ENCODE measurements around the gene ZFHX3.

ZFHX3 gene

GRCh38 chr16:72902206-72902605 is 145.7 kb downstream of the ZFHX3 start:
- H3K4me1 Mint-ChIP-seq, result no peaks in the 10 kb centered on the region
- H3K9me3 Mint-ChIP-seq, result no peaks in the 10 kb centered on the region
- H3K36me3 Mint-ChIP-seq, result no peaks in the 10 kb centered on the region
- no peak overlapping the region for H3K27ac Mint-ChIP-seq
- no peaks in the 10 kb centered on the region for H3K27me3 Mint-ChIP-seq
- H3K4me3 Mint-ChIP-seq, result no peak overlapping the region

GRCh38 chr16:72901000-72901627 is 146.8 kb downstream of the ZFHX3 start:
- H3K36me3 Mint-ChIP-seq, result no peaks in the 10 kb centered on the region
- H3K27me3 Mint-ChIP-seq, result no peaks in the 10 kb centered on the region
- no peaks in the 10 kb centered on the region for H3K4me1 Mint-ChIP-seq
- no peak overlapping the region for H3K4me3 Mint-ChIP-seq
- H3K27ac Mint-ChIP-seq, result no peak overlapping the region
- H3K9me3 Mint-ChIP-seq, result no peaks in the 10 kb centered on the region

DNA sequence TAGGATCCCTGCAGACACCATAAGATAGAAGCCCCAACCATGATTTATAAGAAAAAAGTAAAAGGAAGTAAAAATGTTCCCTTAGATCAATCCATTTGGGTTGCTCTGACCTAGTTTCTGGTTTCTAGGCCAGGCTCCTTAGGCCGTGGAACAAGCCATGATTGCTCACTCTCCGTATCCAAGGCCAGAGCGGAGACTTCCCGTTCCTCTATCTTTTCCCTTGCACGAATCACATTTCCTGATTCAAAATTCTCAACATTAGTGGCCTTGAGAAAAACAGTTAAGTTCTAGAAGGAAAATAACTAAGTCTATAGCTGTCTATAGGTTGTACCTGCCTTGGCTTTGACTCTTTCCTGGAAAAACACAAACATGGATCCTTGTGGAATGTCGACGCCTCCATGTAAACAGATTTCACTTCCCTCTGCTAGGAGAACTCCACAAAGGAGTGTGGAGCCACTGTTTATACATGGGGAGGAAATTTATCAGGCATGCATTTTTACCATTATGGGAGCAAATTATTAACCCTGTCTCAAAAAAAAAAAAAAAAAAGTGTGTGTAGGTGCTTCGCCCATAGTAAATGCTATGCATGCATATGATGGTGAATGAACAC is 149.6 kb downstream of the ZFHX3 start:
- H3K27ac Mint-ChIP-seq, result no peak overlapping the region
- H3K4me1 Mint-ChIP-seq, result no peaks in the 10 kb centered on the region
- H3K9me3 Mint-ChIP-seq, result no peaks in the 10 kb centered on the region
- H3K27me3 Mint-ChIP-seq, result no peaks in the 10 kb centered on the region
- no peaks in the 10 kb centered on the region for H3K36me3 Mint-ChIP-seq
- H3K4me3 Mint-ChIP-seq, result no peak overlapping the region

GRCh38 chr16:72897707-72898106 is 150.2 kb downstream of the ZFHX3 start:
- Mint-ChIP-seq H3K4me1 (no peaks in the 10 kb centered on the region), H3K27ac (no peak overlapping the region), H3K27me3 (no peaks in the 10 kb centered on the region), H3K9me3 (no peaks in the 10 kb centered on the region), H3K4me3 (no peak overlapping the region), H3K36me3 (no peaks in the 10 kb centered on the region)

DNA sequence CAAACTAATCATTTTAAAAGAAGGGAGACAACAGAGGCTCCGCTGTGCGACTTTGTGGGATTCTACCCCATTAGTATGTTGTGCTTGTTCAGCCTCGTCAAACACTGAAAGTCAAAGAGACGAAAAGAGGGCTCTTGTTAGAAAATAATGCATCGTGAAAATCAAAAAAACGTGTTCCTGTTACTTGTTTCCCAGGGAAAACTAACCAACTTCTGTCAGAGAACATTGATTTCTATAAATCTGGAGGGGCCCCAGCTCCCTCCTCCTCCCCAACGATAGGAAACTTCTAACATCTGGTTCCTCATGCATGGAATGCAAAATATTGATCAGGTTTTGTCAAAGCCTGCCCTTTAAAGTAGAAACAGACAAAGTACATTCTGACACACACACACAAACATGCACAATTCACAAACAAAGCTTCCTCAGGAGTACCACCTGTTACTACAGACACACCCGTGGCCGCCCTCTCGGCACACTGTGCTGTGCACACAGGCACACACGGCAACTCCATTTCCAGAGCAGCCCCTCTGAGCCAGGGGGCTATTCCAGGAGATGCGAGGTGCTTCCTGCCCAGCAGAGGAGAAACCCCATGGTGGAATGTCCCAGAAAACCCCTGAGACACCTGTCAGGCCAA is 151.3 kb downstream of the ZFHX3 start:
- H3K4me3 Mint-ChIP-seq, result no peak overlapping the region
- H3K27me3 Mint-ChIP-seq, result no peaks in the 10 kb centered on the region
- H3K9me3 Mint-ChIP-seq, result no peaks in the 10 kb centered on the region
- no peak overlapping the region for H3K27ac Mint-ChIP-seq
- H3K36me3 Mint-ChIP-seq, result no peaks in the 10 kb centered on the region
- no peaks in the 10 kb centered on the region for H3K4me1 Mint-ChIP-seq

- no peaks in the 10 kb centered on the region for H3K27me3 Mint-ChIP-seq
- H3K36me3 Mint-ChIP-seq, result no peaks in the 10 kb centered on the region
- no peak overlapping the region for H3K27ac Mint-ChIP-seq
- no peaks in the 10 kb centered on the region for H3K4me1 Mint-ChIP-seq
- no peaks in the 10 kb centered on the region for H3K9me3 Mint-ChIP-seq
- H3K4me3 Mint-ChIP-seq, result no peak overlapping the region
Measured at GRCh38 chr16:72895951-72896350, 152.0 kb downstream of the ZFHX3 start.

DNA sequence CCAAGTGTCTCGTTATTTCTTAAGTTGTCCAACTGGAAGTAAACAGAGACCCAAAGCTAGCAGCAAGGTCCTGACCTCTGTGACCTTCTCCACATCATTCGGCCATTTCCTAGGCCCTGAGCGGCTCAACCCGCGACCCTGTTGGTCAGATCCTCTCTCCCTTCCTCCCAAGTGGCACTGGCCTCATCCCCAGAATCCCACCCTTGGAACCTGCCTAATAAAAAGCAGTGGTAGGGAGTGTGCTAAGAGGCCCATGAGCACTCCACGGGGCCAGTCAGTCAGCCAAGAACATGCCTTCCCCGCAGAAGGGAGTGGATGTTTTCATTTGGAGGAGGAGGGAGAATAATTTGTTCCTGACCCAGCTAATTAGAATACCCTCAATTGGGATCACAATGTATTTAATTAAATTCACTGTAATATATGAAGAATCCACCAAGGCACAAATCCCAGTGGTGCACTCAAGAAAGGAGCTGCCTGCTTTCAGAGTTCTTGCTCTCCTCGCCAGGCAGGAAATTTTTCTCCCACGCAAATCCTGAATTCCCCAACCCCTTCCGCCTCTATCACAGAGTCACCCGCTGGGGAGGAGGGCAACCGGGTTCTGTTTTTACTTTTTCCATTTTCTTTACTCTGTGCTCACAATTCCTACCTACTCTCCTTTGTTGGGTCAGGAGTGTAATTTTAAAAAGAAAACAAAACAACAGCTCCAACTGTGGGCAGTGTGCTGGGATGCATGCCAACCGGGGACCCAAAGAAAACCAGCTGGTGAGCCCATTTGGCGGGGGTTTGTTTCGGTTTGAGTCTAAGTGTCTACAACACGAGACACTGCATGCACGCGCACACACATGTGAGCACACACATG is 153.4 kb downstream of the ZFHX3 start:
- Mint-ChIP-seq H3K36me3 (no peaks in the 10 kb centered on the region), H3K9me3 (no peaks in the 10 kb centered on the region), H3K4me3 (no peak overlapping the region), H3K27ac (no peak overlapping the region), H3K4me1 (no peaks in the 10 kb centered on the region), H3K27me3 (no peaks in the 10 kb centered on the region)

GRCh38 chr16:72891291-72892227 is 156.4 kb downstream of the ZFHX3 start:
- Mint-ChIP-seq H3K4me3 (no peak overlapping the region), H3K36me3 (no peaks in the 10 kb centered on the region), H3K27ac (no peak overlapping the region), H3K27me3 (no peaks in the 10 kb centered on the region), H3K4me1 (no peaks in the 10 kb centered on the region), H3K9me3 (no peaks in the 10 kb centered on the region)

DNA sequence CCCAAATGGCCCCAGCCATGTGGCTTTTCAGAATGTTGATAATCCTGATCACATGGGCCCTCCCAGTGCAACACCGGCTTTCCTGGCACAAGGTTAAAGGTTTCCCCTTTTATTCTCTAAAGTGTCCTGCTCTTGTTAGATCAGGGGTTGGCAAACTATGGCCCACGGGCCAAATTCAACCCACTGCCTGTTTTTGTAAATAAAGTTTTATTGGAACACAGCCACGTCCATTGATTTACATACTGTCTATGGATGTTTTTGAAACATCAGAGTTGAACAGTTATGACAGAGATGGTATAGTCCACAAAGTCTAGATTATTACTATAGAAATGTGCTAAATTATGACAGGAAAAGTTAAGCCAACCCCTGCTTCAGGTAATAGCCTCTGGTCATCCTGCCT is 157.3 kb downstream of the ZFHX3 start:
- Mint-ChIP-seq H3K36me3 (no peaks in the 10 kb centered on the region), H3K4me1 (no peaks in the 10 kb centered on the region), H3K27ac (no peak overlapping the region), H3K4me3 (no peak overlapping the region), H3K27me3 (no peaks in the 10 kb centered on the region), H3K9me3 (no peaks in the 10 kb centered on the region)

DNA sequence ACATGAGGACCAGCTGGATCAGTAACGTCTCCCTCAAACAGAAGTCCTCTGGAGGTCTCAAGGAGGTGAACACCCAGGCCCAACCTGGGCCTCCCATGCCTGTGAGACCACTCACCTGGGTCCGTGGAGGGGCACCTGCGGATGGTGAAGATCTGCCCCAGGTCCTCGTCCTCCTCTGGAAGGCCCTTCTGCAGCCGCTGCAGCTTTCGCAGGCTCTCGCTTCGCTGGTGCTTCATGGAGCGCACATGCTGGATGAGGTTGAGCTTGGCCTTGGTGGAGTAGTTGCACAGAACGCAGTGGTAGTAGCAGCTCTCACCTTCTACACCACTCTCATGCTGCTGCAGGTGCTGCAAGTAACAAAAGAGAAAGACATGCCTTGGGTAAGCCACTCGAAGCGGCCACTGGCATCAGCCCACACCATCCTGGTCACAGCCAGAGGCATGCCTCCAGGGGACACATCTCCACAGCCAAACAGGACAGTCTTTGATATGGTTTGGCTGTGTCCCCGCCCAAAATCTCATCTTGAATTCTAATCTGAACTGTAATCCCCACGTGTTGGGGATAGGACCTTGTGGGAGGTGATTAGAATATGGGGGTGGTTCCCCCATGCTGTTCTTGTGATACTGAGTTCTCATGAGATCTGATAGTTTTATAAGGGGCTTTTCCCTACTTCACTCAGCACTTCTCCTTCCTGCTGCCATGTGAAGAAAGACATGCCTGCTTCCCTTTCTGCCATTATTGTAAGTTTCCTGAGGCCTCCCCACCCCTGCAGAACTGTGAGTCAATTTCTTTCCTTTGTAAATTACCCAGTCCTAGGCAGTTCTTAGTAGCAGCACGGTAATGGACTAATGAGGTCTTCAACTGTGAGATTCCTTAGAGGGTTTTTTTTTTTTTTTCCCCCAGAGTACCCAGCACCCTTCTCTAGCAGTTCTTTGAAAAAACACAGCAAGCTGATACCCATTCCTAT is 158.0 kb downstream of the ZFHX3 start:
- Mint-ChIP-seq H3K4me3 (no peak overlapping the region), H3K27me3 (no peaks in the 10 kb centered on the region), H3K27ac (no peak overlapping the region), H3K4me1 (no peaks in the 10 kb centered on the region), H3K36me3 (no peaks in the 10 kb centered on the region), H3K9me3 (no peaks in the 10 kb centered on the region)

- no peak overlapping the region for H3K4me3 Mint-ChIP-seq
- peaks cover 2% of the 10 kb centered on the region for H3K36me3 Mint-ChIP-seq
- H3K27ac Mint-ChIP-seq, result no peak overlapping the region
- H3K27me3 Mint-ChIP-seq, result no peaks in the 10 kb centered on the region
- no peaks in the 10 kb centered on the region for H3K9me3 Mint-ChIP-seq
- H3K4me1 Mint-ChIP-seq, result no peaks in the 10 kb centered on the region
Measured at GRCh38 chr16:72887537-72887936, 160.4 kb downstream of the ZFHX3 start.

- Mint-ChIP-seq H3K4me3 (no peak overlapping the region), H3K27ac (no peak overlapping the region), H3K27me3 (no peaks in the 10 kb centered on the region), H3K4me1 (no peaks in the 10 kb centered on the region), H3K36me3 (peaks cover 2% of the 10 kb centered on the region), H3K9me3 (no peaks in the 10 kb centered on the region)
Measured at GRCh38 chr16:72886346-72886974, 161.5 kb downstream of the ZFHX3 start.

DNA sequence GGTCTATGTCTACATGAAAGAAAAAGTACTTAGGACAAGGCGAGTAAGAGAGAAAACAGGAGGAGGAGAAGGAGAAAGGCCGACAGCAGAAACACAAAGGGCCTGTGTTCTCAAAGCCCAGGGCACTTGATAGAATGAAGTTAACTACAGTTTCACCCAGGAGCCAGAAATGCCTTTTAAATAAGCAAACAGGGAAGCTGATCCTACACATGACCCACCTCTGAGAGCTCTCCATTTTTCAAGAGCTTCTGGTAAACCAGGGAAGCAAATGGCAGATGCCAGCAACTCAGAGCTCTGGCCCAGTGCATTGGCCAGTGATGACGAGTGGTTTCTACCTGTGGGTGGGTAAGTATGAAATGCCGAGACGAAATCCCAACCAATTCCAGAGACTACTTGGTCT is 163.4 kb downstream of the ZFHX3 start:
- Mint-ChIP-seq H3K27me3 (no peaks in the 10 kb centered on the region), H3K4me1 (no peaks in the 10 kb centered on the region), H3K9me3 (no peaks in the 10 kb centered on the region), H3K36me3 (peaks cover 3% of the 10 kb centered on the region), H3K27ac (no peak overlapping the region), H3K4me3 (no peak overlapping the region)

DNA sequence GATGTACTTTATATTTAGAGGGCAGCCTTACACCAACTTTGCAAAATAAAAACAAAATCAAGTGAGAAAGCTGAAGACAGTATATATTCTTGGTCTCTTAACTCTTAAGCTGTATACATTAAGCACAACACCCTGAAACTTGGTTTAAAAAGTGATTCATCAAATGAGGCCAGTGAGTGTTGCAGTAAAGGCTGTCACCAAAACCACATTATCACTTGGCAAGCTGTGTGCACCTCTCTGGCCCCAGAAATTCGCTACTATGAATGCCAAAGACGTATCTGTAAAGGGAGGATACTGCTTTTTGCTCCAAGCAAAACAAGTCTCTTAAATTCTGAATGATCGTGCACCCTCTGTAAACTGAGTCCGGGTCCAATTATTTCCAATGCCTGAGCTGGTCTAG is 163.9 kb downstream of the ZFHX3 start:
- H3K27ac Mint-ChIP-seq, result no peak overlapping the region

More for the DNA sequence above, 163.9 kb downstream of the ZFHX3 start:
- H3K4me3 Mint-ChIP-seq, result no peak overlapping the region
- no peaks in the 10 kb centered on the region for H3K4me1 Mint-ChIP-seq
- H3K9me3 Mint-ChIP-seq, result no peaks in the 10 kb centered on the region
- peaks cover 3% of the 10 kb centered on the region for H3K36me3 Mint-ChIP-seq
- no peaks in the 10 kb centered on the region for H3K27me3 Mint-ChIP-seq
